Erythroblast (primary cell): Measurements from ENCODE around the gene USP17L13.
"Not testable (repeated sequence)": the region's sequence is repeated elsewhere in the genome, so short reads cannot be mapped to it uniquely, and the experiment has no call there.

Source experiments
- DNase-seq, 2 experiments: peaks; one replicate each; lab custom pipeline; 2025; lab: John Stamatoyannopoulos, UW

USP17L13 gene, protein sequence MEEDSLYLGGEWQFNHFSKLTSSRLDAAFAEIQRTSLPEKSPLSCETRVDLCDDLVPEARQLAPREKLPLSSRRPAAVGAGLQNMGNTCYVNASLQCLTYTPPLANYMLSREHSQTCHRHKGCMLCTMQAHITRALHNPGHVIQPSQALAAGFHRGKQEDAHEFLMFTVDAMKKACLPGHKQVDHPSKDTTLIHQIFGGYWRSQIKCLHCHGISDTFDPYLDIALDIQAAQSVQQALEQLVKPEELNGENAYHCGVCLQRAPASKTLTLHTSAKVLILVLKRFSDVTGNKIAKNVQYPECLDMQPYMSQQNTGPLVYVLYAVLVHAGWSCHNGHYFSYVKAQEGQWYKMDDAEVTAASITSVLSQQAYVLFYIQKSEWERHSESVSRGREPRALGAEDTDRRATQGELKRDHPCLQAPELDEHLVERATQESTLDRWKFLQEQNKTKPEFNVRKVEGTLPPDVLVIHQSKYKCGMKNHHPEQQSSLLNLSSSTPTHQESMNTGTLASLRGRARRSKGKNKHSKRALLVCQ

GRCh38 chr4:9224596-9224995 lies at the start of gene USP17L13:
Gene USP17L13 (plus strand): TSS chr4:9224896. CDS start chr4:9224896, 0 bp downstream.
- not testable (repeated sequence) for DNase-seq

DNA sequence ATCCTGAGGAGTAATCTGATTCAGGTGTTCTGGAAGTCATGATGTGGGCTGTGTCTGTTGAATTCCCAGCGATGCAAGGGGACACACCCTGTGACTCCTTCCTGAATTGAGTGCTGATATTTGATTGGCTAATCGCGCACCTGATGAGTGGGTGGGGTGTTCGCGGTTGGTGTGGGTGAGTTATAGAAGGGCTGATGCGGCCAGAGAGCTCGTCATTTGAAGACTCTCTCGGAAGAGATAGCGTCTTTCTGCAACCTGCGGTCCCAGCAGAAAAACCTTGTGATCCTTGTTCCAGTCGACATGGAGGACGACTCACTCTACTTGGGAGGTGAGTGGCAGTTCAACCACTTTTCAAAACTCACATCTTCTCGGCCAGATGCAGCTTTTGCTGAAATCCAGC lies 14.3 kb upstream of the USP17L13 start, which contains the start of gene USP17L10:
USP17L10 (plus strand) TSS at position 301 of the 400 bp plus-strand sequence; CDS start at position 301, 0 bp downstream.
- DNase-seq: not testable (repeated sequence)

- not testable (repeated sequence) for DNase-seq
Measured at GRCh38 chr4:9214701-9215100, 10.0 kb upstream of the USP17L13 start.

DNA sequence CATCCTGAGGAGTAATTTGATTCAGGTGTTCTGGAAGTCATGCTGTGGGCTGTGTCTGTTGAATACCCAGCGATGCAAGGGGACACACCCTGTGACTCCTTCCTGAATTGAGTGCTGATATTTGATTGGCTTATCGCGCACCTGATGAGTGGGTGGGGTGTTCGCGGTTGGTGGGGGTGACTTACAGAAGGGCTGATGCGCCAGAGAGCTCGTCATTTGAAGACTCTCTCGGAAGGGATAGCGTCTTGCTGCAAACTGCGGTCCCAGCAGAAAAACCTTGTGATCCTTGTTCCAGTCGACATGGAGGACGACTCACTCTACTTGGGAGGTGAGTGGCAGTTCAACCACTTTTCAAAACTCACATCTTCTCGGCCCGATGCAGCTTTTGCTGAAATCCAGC lies 9.6 kb upstream of the USP17L13 start, which contains the start of gene USP17L11:
USP17L11 (plus strand) TSS at position 301 of the 400 bp plus-strand sequence; CDS start at position 301, 0 bp downstream.
- not testable (repeated sequence) for DNase-seq

DNA sequence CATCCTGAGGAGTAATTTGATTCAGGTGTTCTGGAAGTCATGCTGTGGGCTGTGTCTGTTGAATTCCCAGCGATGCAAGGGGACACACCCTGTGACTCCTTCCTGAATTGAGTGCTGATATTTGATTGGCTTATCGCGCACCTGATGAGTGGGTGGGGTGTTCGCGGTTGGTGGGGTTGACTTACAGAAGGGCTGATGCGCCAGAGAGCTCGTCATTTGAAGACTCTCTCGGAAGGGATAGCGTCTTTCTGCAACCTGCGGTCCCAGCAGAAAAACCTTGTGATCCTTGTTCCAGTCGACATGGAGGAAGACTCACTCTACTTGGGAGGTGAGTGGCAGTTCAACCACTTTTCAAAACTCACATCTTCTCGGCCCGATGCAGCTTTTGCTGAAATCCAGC lies 4.8 kb upstream of the USP17L13 start, which contains the start of gene USP17L12:
USP17L12 (plus strand) TSS at position 301 of the 400 bp plus-strand sequence; CDS start at position 301, 0 bp downstream.
- DNase-seq: not testable (repeated sequence)

DNA sequence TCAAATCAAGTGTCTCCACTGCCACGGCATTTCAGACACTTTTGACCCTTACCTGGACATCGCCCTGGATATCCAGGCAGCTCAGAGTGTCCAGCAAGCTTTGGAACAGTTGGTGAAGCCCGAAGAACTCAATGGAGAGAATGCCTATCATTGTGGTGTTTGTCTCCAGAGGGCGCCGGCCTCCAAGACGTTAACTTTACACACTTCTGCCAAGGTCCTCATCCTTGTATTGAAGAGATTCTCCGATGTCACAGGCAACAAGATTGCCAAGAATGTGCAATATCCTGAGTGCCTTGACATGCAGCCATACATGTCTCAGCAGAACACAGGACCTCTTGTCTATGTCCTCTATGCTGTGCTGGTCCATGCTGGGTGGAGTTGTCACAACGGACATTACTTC lies 5.6 kb downstream of the USP17L13 start:
- DNase-seq: not testable (repeated sequence)

GRCh38 chr4:9234085-9234484 lies 9.4 kb downstream of the USP17L13 start, which contains the start of gene USP17L15:
Gene USP17L15 (plus strand): TSS chr4:9234385. CDS start chr4:9234385, 0 bp downstream.
- DNase-seq: not testable (repeated sequence)

DNA sequence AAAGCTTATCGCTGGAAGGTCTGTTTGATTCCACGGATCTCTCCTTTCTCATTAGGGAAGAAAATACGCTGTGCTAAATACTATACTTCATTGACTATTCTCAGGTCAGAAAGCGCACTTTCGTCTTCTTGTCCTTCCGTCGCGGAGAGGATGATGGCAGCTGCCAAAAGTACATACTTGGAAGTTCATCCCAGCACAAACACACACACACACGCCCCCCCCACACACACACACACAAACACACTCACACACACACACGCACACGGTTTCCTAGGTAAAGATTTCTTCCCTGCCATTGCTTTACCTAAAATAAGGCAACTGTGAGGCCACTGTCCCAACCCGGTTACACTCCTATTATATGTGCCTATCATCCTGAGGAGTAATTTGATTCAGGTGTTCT lies 13.8 kb downstream of the USP17L13 start:
- not testable (repeated sequence) for DNase-seq

DNA sequence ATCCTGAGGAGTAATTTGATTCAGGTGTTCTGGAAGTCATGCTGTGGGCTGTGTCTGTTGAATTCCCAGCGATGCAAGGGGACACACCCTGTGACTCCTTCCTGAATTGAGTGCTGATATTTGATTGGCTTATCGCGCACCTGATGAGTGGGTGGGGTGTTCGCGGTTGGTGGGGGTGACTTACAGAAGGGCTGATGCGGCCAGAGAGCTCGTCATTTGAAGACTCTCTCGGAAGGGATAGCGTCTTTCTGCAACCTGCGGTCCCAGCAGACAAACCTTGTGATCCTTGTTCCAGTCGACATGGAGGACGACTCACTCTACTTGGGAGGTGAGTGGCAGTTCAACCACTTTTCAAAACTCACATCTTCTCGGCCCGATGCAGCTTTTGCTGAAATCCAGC lies 18.9 kb downstream of the USP17L13 start, which contains the start of gene USP17L17:
USP17L17 (plus strand) TSS at position 301 of the 400 bp plus-strand sequence; CDS start at position 301, 0 bp downstream.
- not testable (repeated sequence) for DNase-seq

- DNase-seq: not testable (repeated sequence)
Measured at GRCh38 chr4:9247953-9248680, 23.4 kb downstream of the USP17L13 start, which contains the start of gene USP17L18. Gene USP17L18 (plus strand): TSS chr4:9248630. CDS start chr4:9248630, 0 bp downstream.

DNA sequence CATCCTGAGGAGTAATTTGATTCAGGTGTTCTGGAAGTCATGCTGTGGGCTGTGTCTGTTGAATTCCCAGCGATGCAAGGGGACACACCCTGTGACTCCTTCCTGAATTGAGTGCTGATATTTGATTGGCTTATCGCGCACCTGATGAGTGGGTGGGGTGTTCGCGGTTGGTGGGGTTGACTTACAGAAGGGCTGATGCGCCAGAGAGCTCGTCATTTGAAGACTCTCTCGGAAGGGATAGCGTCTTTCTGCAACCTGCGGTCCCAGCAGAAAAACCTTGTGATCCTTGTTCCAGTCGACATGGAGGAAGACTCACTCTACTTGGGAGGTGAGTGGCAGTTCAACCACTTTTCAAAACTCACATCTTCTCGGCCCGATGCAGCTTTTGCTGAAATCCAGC lies 28.4 kb downstream of the USP17L13 start, which contains the start of gene USP17L19:
USP17L19 (plus strand) TSS at position 301 of the 400 bp plus-strand sequence; CDS start at position 301, 0 bp downstream.
- not testable (repeated sequence) for DNase-seq

GRCh38 chr4:9257824-9258223 lies 33.1 kb downstream of the USP17L13 start, which contains the start of gene USP17L20:
Gene USP17L20 (plus strand): TSS chr4:9258124. CDS start chr4:9258124, 0 bp downstream.
- not testable (repeated sequence) for DNase-seq

DNA sequence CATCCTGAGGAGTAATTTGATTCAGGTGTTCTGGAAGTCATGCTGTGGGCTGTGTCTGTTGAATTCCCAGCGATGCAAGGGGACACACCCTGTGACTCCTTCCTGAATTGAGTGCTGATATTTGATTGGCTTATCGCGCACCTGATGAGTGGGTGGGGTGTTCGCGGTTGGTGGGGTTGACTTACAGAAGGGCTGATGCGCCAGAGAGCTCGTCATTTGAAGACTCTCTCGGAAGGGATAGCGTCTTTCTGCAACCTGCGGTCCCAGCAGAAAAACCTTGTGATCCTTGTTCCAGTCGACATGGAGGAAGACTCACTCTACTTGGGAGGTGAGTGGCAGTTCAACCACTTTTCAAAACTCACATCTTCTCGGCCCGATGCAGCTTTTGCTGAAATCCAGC lies 37.9 kb downstream of the USP17L13 start, which contains the start of gene USP17L21:
USP17L21 (plus strand) TSS at position 301 of the 400 bp plus-strand sequence; CDS start at position 301, 0 bp downstream.
- DNase-seq: not testable (repeated sequence)

DNA sequence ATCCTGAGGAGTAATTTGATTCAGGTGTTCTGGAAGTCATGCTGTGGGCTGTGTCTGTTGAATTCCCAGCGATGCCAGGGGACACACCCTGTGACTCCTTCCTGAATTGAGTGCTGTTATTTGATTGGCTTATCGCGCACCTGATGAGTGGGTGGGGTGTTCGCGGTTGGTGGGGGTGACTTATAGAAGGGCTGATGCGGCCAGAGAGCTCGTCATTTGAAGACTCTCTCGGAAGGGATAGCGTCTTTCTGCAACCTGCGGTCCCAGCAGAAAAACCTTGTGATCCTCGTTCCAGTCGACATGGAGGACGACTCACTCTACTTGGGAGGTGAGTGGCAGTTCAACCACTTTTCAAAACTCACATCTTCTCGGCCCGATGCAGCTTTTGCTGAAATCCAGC lies 42.6 kb downstream of the USP17L13 start, which contains the start of gene USP17L22:
USP17L22 (plus strand) TSS at position 301 of the 400 bp plus-strand sequence; CDS start at position 301, 0 bp downstream.
- not testable (repeated sequence) for DNase-seq

DNA sequence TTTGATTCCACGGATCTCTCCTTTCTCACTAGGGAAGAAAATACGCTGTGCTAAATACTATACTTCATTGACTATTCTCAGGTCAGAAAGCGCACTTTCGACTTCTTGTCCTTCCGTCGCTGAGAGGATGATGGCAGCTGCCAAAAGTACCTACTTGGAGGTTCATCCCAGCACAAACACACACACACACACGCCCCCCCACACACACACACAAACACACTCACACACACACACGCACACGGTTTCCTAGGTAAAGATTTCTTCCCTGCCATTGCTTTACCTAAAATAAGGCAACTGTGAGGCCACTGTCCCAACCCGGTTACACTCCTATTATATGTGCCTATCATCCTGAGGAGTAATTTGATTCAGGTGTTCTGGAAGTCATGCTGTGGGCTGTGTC lies 47.0 kb downstream of the USP17L13 start:
- DNase-seq: not testable (repeated sequence)
